Gastroesophageal sphincter (tissue), 4 donors: ENCODE data around the gene MRPL37. TPM values are rescaled to one million over a fixed set of nuclear protein-coding genes. Genes with fewer than 3 reads are reported as not detected.

Experiments used
- ATAC-seq: fragments of 150-250 bp; one replicate; pipeline ENCODE4 v1.9.1; 2016; ENCODE audit warnings: mild to moderate bottlenecking, moderate library complexity
- H3K27ac ChIP-seq, 4 donors: fragments of 200-600 bp; sonication (generic) in 3 of 4; 1 replicate in 3 of 4; 2 replicates in 1 of 4; pipeline ENCODE4 v1.5.1; 2016 to 2019
- H3K27me3 ChIP-seq: fragments of 200-600 bp; sonication (generic); one replicate; pipeline ENCODE4 v1.5.1; 2019
- H3K36me3 ChIP-seq, 2 donors: fragments of 200-600 bp; sonication (generic); one replicate each; pipeline ENCODE4 v1.5.1; 2019; ENCODE audit warnings: control low read depth in 1 of 2
- H3K4me1 ChIP-seq, 3 donors: fragments of 200-600 bp; sonication (generic); 1 replicate in 2 of 3; 2 replicates in 1 of 3; pipeline ENCODE4 v1.5.1; 2016 to 2019; ENCODE audit warnings: control low read depth in 2 of 3
- H3K4me3 ChIP-seq, 2 donors: fragments of 200-600 bp; sonication (generic); one replicate each; pipeline ENCODE4 v1.5.1; 2019; ENCODE audit warnings: mild to moderate bottlenecking in 1 of 2, moderate library complexity in 1 of 2
- H3K9me3 ChIP-seq, 3 donors: fragments of 200-600 bp; sonication (generic); one replicate each; pipeline ENCODE4 v1.5.1; 2017 to 2019; ENCODE audit warnings: control low read depth in 2 of 3
- EP300 ChIP-seq: sonication (generic); formaldehyde crosslinking; IDR thresholded peaks from one replicate; pipeline ENCODE4 v1.6.1; 2017; ENCODE audit warnings: antibody characterized with exemption, mild to moderate bottlenecking
- POLR2A ChIP-seq, 2 donors: fragments of 450-650 bp; IDR thresholded peaks; one replicate each; pipeline ENCODE4 v1.6.1; 2017; ENCODE audit warnings: antibody characterized with exemption in 2 of 2, mild to moderate bottlenecking in 2 of 2, moderate library complexity in 1 of 2
- POLR2AphosphoS5 ChIP-seq: sonication (generic); formaldehyde crosslinking; IDR thresholded peaks from one replicate; pipeline ENCODE4 v1.6.1; 2017; ENCODE audit warnings: antibody characterized with exemption
- WGBS, 2 donors: methylation state at CpG; one replicate each; pipeline ENCODE4 v1.1.5; 2018; ENCODE audit warnings: low coverage in 1 of 2; 5-methylcytosine and 5-hydroxymethylcytosine counted together
- total RNA-seq, 4 donors: library from RNA; depleted of rRNA; stranded (reverse); fragments of >200 nt; gene quantifications; one replicate each; pipeline ENCODE4 v1.1.0, GENCODE V29; 2016
- TF ChIP-seq, protein P1 (sequence below), 4 experiments: fragments of 200-600 bp in 2 of 4; fragments of 450-650 bp in 2 of 4; sonication (generic) in 1 of 4; IDR thresholded peaks; one replicate each; pipeline ENCODE4 v1.5.1; 2017 to 2019; ENCODE audit warnings: antibody characterized with exemption in 4 of 4, mild to moderate bottlenecking in 2 of 4, moderate library complexity in 2 of 4

MRPL37 gene
- total RNA-seq, 4 donors from 2014 or later, result 37.3 to 64.5 (median 52.0) TPM

GRCh38 chr1:54167422-54168139 lies 32.4 kb upstream of the MRPL37 start:
- H3K27me3 ChIP-seq, result no peaks in the 10 kb centered on the region
- H3K9me3 ChIP-seq, result no peaks in the 10 kb centered on the region
- peaks cover 0 to 5% of the 10 kb centered on the region in 2 donors for H3K36me3 ChIP-seq
- no peak for TF ChIP-seq POLR2A (IDR thresholded peaks at IDR 0.05)
- TF ChIP-seq POLR2AphosphoS5, result no peak
- TF ChIP-seq EP300, result no peak
- TF ChIP-seq, protein P1, sequence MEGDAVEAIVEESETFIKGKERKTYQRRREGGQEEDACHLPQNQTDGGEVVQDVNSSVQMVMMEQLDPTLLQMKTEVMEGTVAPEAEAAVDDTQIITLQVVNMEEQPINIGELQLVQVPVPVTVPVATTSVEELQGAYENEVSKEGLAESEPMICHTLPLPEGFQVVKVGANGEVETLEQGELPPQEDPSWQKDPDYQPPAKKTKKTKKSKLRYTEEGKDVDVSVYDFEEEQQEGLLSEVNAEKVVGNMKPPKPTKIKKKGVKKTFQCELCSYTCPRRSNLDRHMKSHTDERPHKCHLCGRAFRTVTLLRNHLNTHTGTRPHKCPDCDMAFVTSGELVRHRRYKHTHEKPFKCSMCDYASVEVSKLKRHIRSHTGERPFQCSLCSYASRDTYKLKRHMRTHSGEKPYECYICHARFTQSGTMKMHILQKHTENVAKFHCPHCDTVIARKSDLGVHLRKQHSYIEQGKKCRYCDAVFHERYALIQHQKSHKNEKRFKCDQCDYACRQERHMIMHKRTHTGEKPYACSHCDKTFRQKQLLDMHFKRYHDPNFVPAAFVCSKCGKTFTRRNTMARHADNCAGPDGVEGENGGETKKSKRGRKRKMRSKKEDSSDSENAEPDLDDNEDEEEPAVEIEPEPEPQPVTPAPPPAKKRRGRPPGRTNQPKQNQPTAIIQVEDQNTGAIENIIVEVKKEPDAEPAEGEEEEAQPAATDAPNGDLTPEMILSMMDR (IDR thresholded peaks at IDR 0.05), result no peak
- no peak for ATAC-seq
- no peak overlapping the region for H3K4me3 ChIP-seq
- H3K27ac ChIP-seq, result no peak overlapping the region
- WGBS, 2 donors, result 78 to 92% methylated on average over 2 to 6 of the region's 9 CpGs
- H3K4me1 ChIP-seq, result no peaks in the 10 kb centered on the region

GRCh38 chr1:54168206-54168965 lies 31.6 kb upstream of the MRPL37 start:
- ATAC-seq, result no peak
- Histone ChIP-seq H3K4me1 (no peaks in the 10 kb centered on the region), H3K36me3 (peaks cover 0 to 7% of the 10 kb centered on the region in 2 donors), H3K4me3 (no peak overlapping the region), H3K27ac (no peak overlapping the region), H3K9me3 (no peaks in the 10 kb centered on the region), H3K27me3 (no peaks in the 10 kb centered on the region)
- WGBS, 2 donors, result 76 to 100% methylated on average over 1 to 6 of the region's 8 CpGs
- TF ChIP-seq, protein P1 (IDR thresholded peaks at IDR 0.05), result no peak
- TF ChIP-seq EP300 (no peak), POLR2AphosphoS5 (no peak), POLR2A (IDR thresholded peaks at IDR 0.05) (no peak)

DNA sequence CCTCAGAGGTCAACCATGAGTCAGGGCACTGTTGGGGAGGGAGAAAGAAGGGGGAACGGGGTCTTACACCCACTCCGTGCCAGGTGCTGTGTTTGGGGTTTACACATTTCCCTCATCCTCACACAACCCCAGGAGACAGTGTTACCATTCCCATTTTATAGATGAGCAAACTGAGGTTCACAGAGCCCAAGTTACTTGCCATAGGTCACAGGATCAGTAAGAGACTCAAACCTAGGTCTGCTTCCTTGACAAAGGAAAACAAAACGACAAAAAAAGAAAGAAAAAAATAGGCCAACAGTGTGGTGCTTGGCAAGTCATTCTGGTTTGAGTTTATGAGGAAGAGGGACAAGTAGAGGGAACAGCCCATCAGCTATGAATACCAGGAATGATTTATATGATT lies 30.9 kb upstream of the MRPL37 start:
- 63 to 69% methylated on average over 1 to 3 of the region's 3 CpGs for WGBS, 2 donors
- peaks cover 0 to 14% of the 10 kb centered on the region in 2 donors for H3K36me3 ChIP-seq
- H3K9me3 ChIP-seq, result no peaks in the 10 kb centered on the region
- no peaks in the 10 kb centered on the region for H3K27me3 ChIP-seq
- H3K4me1 ChIP-seq, result peaks cover 0 to 3% (median 0%) of the 10 kb centered on the region in 3 donors
- no peak overlapping the region for H3K27ac ChIP-seq
- no peak overlapping the region for H3K4me3 ChIP-seq
- no peak for ATAC-seq
- TF ChIP-seq POLR2AphosphoS5 (no peak), EP300 (no peak), POLR2A (IDR thresholded peaks at IDR 0.05) (no peak)
- TF ChIP-seq, protein P1 (IDR thresholded peaks at IDR 0.05), result no peak

- TF ChIP-seq EP300 (no peak), POLR2AphosphoS5 (no peak), POLR2A (IDR thresholded peaks at IDR 0.05) (no peak)
- TF ChIP-seq, protein P1 (IDR thresholded peaks at IDR 0.05), result no peak
- Histone ChIP-seq H3K36me3 (peaks cover 0 to 25% of the 10 kb centered on the region in 2 donors), H3K4me3 (no peak overlapping the region), H3K9me3 (no peaks in the 10 kb centered on the region), H3K4me1 (peaks cover 0 to 3% (median 0%) of the 10 kb centered on the region in 3 donors), H3K27ac (no peak overlapping the region), H3K27me3 (no peaks in the 10 kb centered on the region)
- ATAC-seq, result no peak
- WGBS, 2 donors, result 83 to 100% methylated on average over 3 to 6 of the region's 8 CpGs
These were observed 29.0 kb upstream of the MRPL37 start for GRCh38 chr1:54171016-54171415.
